ENCODE results near the gene SPATA31E1.

GRCh38 chr9:87850391-87850790, 32.3 kb upstream of the SPATA31E1 start:
- TF ChIP-seq CTCF (conservative IDR thresholded peaks at IDR 0.05; ENCODE audit: low read depth, low read length) (no peak), EZH2 (IDR thresholded peaks at IDR 0.05; ENCODE audit: borderline replicate concordance, low read depth, low read length, poor library complexity, severe bottlenecking) (no peak)

Measured in A673 (cell line).